OCI-LY1 (cell line): Measurements from ENCODE around the gene CD83.

Experiments
- CTCF ChIP-seq: fragments of 200-600 bp; sonication (generic), shearing (Covaris generic); IDR thresholded peaks from 2 replicates; pipeline ENCODE4 v1.5.1; 2017; ENCODE audit warnings: mild to moderate bottlenecking, antibody characterized with exemption, low read length, moderate library complexity, mixed read lengths
- EZH2 ChIP-seq: fragments of 200-600 bp; sonication (generic), shearing (Covaris generic); IDR thresholded peaks from 2 replicates; pipeline ENCODE4 v1.8.0; 2017; ENCODE audit warnings: borderline replicate concordance, mixed run types, mild to moderate bottlenecking, antibody characterized with exemption, low read length, moderate library complexity, mixed read lengths

DNA sequence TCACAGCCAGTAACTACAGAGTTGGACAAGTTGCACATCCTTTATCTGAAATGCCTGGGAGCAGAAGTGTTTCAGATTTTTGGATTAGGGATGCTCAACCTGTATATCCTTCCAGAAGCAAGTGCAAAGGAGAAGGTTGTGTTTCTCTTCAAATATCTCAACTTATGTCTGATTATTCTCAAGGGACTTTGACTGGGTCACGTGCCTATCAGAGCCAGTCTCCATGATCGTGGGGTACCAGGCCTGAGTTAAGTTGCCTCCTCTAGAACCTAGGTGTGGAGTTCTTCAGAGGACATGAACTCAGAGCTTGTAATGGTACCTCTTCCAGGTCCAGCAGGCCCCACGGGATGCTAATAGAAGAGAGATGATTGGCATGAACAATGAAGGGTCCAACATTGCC, 7.8 kb downstream of the CD83 start:
- TF ChIP-seq CTCF (no peak), EZH2 (no peak)
